GM12878 (cell line): ENCODE measurements around the gene PGR. TPM values are rescaled to one million over a fixed set of nuclear protein-coding genes. Genes with fewer than 3 reads are reported as not detected.

Source experiments
- ATAC-seq: fragments of 200-7000 bp; cut with Tn5 transposase; 3 replicates; pipeline ENCODE4 v1.9.1; 2020; ENCODE audit warnings: mild to moderate bottlenecking, moderate library complexity
- BruUV-seq: library from RNA; stranded (reverse); fragments of 400-500 nt; replicated peaks from 2 replicates; lab custom pipeline; 2021; lab: Mats Ljungman, UMichigan
- CTCF ChIA-PET: fragments of 300-600 bp; sonication (Branson Sonifier 250); formaldehyde crosslinking; extraction: SDS; loops from one replicate; lab custom pipeline; 2021; ENCODE audit warnings: inconsistent platforms; lab: Yijun Ruan, JAX
- POLR2A ChIA-PET: fragments of 350-600 bp; formaldehyde crosslinking; extraction: SDS; loops from one replicate; lab custom pipeline; 2021; ENCODE audit warnings: inconsistent platforms; lab: Charles Lee
- RAD21 ChIA-PET: fragments of 300-600 bp; sonication (Branson Sonifier 250); formaldehyde crosslinking; loops from one replicate; lab custom pipeline; 2023; ENCODE audit warnings: antibody characterized with exemption; ENCODE audit not compliant: unreplicated experiment; lab: Charles Lee
- SMC1A ChIA-PET: fragments of 300-600 bp; sonication (Branson Sonifier 250); formaldehyde crosslinking; loops from one replicate; lab custom pipeline; 2023; ENCODE audit not compliant: unreplicated experiment, uncharacterized antibody; lab: Charles Lee
- DNase-seq: peaks from one replicate; pipeline ENCODE4 v3.0.0-alpha.2; 2011; ENCODE audit warnings: low read depth, low spot score
- FAIRE-seq: peaks from 3 replicates; lab custom pipeline; 2011; peaks lifted over from hg19 to GRCh38; lab: Jason Lieb, UNC
- H2AFZ ChIP-seq: 2 replicates; pipeline ENCODE4 v1.6.0; 2011; ENCODE audit warnings: low read depth, low read length, control low read depth; ENCODE audit not compliant: control insufficient read depth
- H3K27ac ChIP-seq: 2 replicates; pipeline ENCODE4 v1.5.1; 2011; ENCODE audit warnings: control low read depth; ENCODE audit not compliant: control insufficient read depth, insufficient read depth
- H3K27me3 ChIP-seq, 2 experiments: replicated peaks in 1 of 2; 2 replicates each; pipeline versions ENCODE4 v1.6.0 to v1.6.1; 2011; ENCODE audit warnings: low read length in 1 of 2; ENCODE audit not compliant: control insufficient read depth in 2 of 2, insufficient read depth in 2 of 2
- H3K36me3 ChIP-seq, 2 experiments: 2 replicates each; pipeline ENCODE4 v1.5.1; 2011; ENCODE audit warnings: low read length in 1 of 2; ENCODE audit not compliant: control insufficient read depth in 2 of 2, insufficient read depth in 2 of 2
- H3K4me1 ChIP-seq: 2 replicates; pipeline ENCODE4 v1.6.1; 2011; ENCODE audit warnings: mild to moderate bottlenecking, low read length, moderate library complexity, mixed read lengths; ENCODE audit not compliant: control insufficient read depth, insufficient read depth
- H3K4me2 ChIP-seq: 2 replicates; pipeline ENCODE4 v1.6.0; 2011; ENCODE audit warnings: control low read depth; ENCODE audit not compliant: control insufficient read depth, insufficient read depth
- H3K4me3 ChIP-seq: fragments of 200-600 bp; sonication (generic); 2 replicates; pipeline ENCODE4 v1.5.1; 2016
- H3K79me2 ChIP-seq: 2 replicates; pipeline ENCODE4 v1.6.0; 2011; ENCODE audit warnings: low read length; ENCODE audit not compliant: control insufficient read depth, insufficient read depth
- H3K9ac ChIP-seq: 2 replicates; pipeline ENCODE4 v1.8.0; 2011; ENCODE audit warnings: low read length, control low read depth, mixed read lengths; ENCODE audit not compliant: control insufficient read depth, insufficient read depth
- H3K9me3 ChIP-seq: replicated peaks from 3 replicates; pipeline ENCODE4 v1.5.1; 2011; ENCODE audit warnings: mild to moderate bottlenecking, low read length; ENCODE audit not compliant: control insufficient read depth, insufficient read depth
- H4K20me1 ChIP-seq: 2 replicates; pipeline ENCODE4 v1.6.0; 2011; ENCODE audit not compliant: control insufficient read depth, insufficient read depth
- CREM ChIP-seq: IDR thresholded peaks from 2 replicates; pipeline ENCODE4 v1.6.1; 2014; ENCODE audit warnings: antibody characterized with exemption, low read depth
- RELA ChIP-seq: fragments of 450-650 bp; IDR thresholded peaks from 2 replicates; pipeline ENCODE4 v1.8.0; 2014; ENCODE audit warnings: borderline replicate concordance; ENCODE audit not compliant: partially characterized antibody
- SPI1 ChIP-seq: IDR thresholded peaks from 2 replicates; pipeline ENCODE4 v1.6.1; 2011; ENCODE audit warnings: low read depth, mild to moderate bottlenecking, low read length, moderate library complexity, borderline replicate concordance; ENCODE audit not compliant: insufficient read depth
- SREBF2 ChIP-seq: IDR thresholded peaks from 2 replicates; pipeline ENCODE4 v1.6.1; 2012; ENCODE audit warnings: mild to moderate bottlenecking, low read length
- WGBS: methylation state at CpG from one replicate; pipeline ENCODE4 v1.1.6; 2016; ENCODE audit warnings: low lambda C conversion rate; ENCODE audit not compliant: insufficient replicate concordance, insufficient coverage; ENCODE audit errors: missing lambda C conversion rate; 5-methylcytosine and 5-hydroxymethylcytosine counted together
- in situ Hi-C: fragments of 300-500 bp; cut with MboI; formaldehyde crosslinking; loops from 9 replicates; pipeline ENCODE4 v1.14.3; 2018; ENCODE audit warnings: mixed read lengths
- intact Hi-C: fragments of 100-400 bp; cut with micrococcal nuclease; formaldehyde crosslinking; loops from one replicate; pipeline ENCODE4 v1.14.2; 2022; ENCODE audit not compliant: unreplicated experiment
- polyA plus RNA-seq, 11 experiments: library from polyadenylated mRNA; depleted of rRNA in 4 of 11; unstranded in 6 of 11; stranded (reverse) in 5 of 11; fragments of >200 nt; fragmentation: Nextera tagmentation in 4 of 11; fragmentation: Illumina TruSeq in 1 of 11; extraction: Ambion mirVana in 4 of 11; extraction: Trizol in 1 of 11; gene quantifications; 1 replicate in 1 of 11; 2 replicates in 10 of 11; pipeline versions ENCODE4 v1.2.1 to v1.2.3, GENCODE V29; 2011 to 2016; ENCODE audit warnings: inconsistent platforms in 2 of 11, missing spikeins in 2 of 11, low read depth in 1 of 11
- total RNA-seq, 4 experiments: library from RNA; depleted of rRNA in 3 of 4; stranded (reverse); fragments of >200 nt in 3 of 4; fragmentation: Illumina TruSeq in 1 of 4; extraction: Trizol in 1 of 4; gene quantifications; 2 replicates each; pipeline versions ENCODE4 v1.2.1 to v1.2.3, GENCODE V29; 2013 to 2021
- TF ChIP-seq, protein P1 (sequence below), 3 experiments: IDR thresholded peaks in 2 of 3; conservative IDR thresholded peaks in 1 of 3; 2 replicates each; pipeline ENCODE4 v1.5.1; 2011; ENCODE audit warnings: low read depth in 3 of 3, low read length in 3 of 3, mild to moderate bottlenecking in 3 of 3, control low read depth in 2 of 3, moderate library complexity in 2 of 3, inconsistent platforms in 1 of 3, mixed read lengths in 1 of 3; ENCODE audit not compliant: control insufficient read depth in 2 of 3, insufficient read depth in 1 of 3; ENCODE audit errors: extremely low read depth in 1 of 3

PGR gene
- total and polyA plus RNA-seq, 10 of the 15 experiments (the other 5 are each of a cell fraction or from before 2014, with no cell fraction given), result 0.01 TPM; not detected in 9

DNA sequence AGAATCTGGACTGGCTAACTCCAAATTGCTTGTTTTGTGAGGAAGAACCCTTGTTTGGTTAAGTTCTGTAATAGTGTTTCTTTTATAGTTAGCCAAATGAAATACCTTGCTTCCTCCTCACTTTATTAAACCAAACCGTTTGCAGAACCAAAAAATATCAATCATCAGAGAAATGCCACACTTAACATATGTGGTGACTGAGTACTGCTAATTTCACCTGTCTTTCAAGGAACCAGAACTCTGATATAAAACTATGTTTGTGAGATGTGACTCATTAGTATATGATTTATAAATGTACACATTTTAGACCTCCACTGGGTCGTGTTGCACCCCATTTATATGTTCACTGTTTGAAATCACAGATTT lies 119.9 kb downstream of the PGR start (continued):
- TF ChIP-seq SREBF2, result no peak

DNA sequence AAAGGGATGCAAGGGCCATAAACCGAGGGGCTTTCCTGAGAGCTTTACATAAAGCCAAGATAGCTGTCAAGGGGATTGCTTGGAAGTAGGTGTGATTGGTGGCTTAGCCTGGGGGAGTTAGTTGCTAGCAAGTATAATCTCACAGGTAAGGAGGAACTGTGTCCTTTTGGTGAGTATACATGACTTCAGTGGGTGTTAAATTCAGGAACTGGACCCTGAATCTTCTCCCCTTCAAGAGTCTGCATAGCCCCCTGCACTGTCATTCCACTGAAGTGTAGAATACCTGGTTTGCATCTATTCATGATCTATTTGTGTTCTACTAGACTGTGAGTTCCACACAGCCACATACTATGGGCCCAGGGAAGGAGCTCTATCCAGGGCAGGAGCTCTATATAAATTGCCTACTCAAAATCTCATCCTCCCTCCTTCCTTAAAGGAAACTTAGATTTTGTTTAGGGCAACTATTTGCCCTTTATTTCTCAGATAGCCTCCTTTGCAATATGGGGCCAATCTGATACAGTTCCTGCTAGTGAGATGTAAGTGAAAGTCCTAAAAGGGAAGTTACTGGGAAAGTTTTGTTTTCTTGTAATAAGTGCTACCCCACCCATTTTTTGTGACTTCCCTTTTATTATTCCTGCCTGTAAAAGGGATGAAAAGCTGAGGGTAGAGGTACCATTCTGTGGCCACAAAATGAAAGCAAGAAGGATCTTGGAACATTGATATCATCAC lies 120.5 kb downstream of the PGR start:
- WGBS, result 0% methylated on average over 1 of the region's 1 CpG
- no peaks in the 10 kb centered on the region for H4K20me1 ChIP-seq
- TF ChIP-seq SPI1 (peak; percentile 35; the same call in 1 of the 2 replicates), RELA (no peak)
- ChIA-PET RAD21 (no interaction called here), SMC1A (interaction anchor here (1.4 kb wide), 1 partner anchor 11 kb away, joined by 3 read pairs; no protein-coding TSS in a partner anchor), POLR2A (no interaction called here), CTCF (interaction anchor here (0.9 kb wide), 1 partner anchor 12 kb away, joined by 3 read pairs; no protein-coding TSS in a partner anchor)
- ATAC-seq (no peak; the same call in 2 of the 3 replicates), DNase-seq (no peak), FAIRE-seq (no peak)
- intact Hi-C loops, result no loop called here
- H3K36me3 ChIP-seq, result no peaks in the 10 kb centered on the region
- H3K27ac ChIP-seq, result no peak overlapping the region
- no peaks in the 10 kb centered on the region for H3K4me1 ChIP-seq
- BruUV-seq, result no TSS peak
- H3K27me3 ChIP-seq, result no peaks in the 10 kb centered on the region
- in situ Hi-C loops, result no loop called here
- H3K79me2 ChIP-seq, result no peaks in the 10 kb centered on the region
- H3K9ac ChIP-seq, result no peak overlapping the region
- no peaks in the 10 kb centered on the region for H3K9me3 ChIP-seq
- H2AFZ ChIP-seq, result no peak overlapping the region
- no peak overlapping the region for H3K4me3 ChIP-seq
- H3K4me2 ChIP-seq, result no peak overlapping the region

DNA sequence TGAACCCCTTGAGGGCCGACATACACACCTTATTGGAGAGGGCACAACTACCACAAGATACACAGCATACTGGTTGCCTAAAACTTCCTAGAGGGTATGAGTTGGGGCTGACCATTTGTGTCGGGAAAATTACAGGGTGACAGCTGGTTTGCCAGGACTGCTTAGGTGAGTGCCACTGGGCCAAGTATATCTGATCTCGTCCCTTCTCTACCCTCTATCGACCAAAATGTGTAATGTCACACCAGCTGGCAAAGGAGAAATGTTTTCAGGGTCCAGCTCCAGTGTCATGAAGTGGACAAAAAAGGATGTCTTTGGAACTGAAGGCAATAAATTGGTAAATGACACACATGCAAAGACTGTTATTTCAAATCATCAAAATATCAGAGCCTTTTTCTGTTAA lies 126.1 kb downstream of the PGR start:
- no peak overlapping the region for H3K27ac ChIP-seq
- WGBS, result 20% methylated on average over 4 of the region's 4 CpGs
- DNase-seq, result no peak
- no peaks in the 10 kb centered on the region for H3K79me2 ChIP-seq
- ChIA-PET POLR2A (no interaction called here), CTCF (interaction anchor here (0.7 kb wide), 1 partner anchor 137 kb away, joined by 3 read pairs; no protein-coding TSS in a partner anchor), RAD21 (no interaction called here), SMC1A (interaction anchor here (1.4 kb wide), 1 partner anchor 427 kb away, joined by 4 read pairs; no protein-coding TSS in a partner anchor)
- H3K4me3 ChIP-seq, result no peak overlapping the region
- TF ChIP-seq, protein P1, sequence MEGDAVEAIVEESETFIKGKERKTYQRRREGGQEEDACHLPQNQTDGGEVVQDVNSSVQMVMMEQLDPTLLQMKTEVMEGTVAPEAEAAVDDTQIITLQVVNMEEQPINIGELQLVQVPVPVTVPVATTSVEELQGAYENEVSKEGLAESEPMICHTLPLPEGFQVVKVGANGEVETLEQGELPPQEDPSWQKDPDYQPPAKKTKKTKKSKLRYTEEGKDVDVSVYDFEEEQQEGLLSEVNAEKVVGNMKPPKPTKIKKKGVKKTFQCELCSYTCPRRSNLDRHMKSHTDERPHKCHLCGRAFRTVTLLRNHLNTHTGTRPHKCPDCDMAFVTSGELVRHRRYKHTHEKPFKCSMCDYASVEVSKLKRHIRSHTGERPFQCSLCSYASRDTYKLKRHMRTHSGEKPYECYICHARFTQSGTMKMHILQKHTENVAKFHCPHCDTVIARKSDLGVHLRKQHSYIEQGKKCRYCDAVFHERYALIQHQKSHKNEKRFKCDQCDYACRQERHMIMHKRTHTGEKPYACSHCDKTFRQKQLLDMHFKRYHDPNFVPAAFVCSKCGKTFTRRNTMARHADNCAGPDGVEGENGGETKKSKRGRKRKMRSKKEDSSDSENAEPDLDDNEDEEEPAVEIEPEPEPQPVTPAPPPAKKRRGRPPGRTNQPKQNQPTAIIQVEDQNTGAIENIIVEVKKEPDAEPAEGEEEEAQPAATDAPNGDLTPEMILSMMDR (IDR thresholded peaks at IDR 0.05 in 2 of 3, conservative IDR thresholded peaks at IDR 0.05 in 1 of 3; ENCODE audit: control insufficient read depth in 2 of 3, extremely low read depth in 1 of 3, insufficient read depth in 1 of 3, low read depth in 3 of 3, low read length in 3 of 3), result peak in 2 of 3 experiments; percentile 25 to 46; a peak in 3 of 6 replicates
- no peak for TF ChIP-seq CREM
- in situ Hi-C loops (no loop called here), intact Hi-C loops (no loop called here)
- H3K4me2 ChIP-seq, result no peak overlapping the region
- no peak overlapping the region for H3K9ac ChIP-seq
- H2AFZ ChIP-seq, result no peak overlapping the region
- no peaks in the 10 kb centered on the region for H3K36me3 ChIP-seq
- H3K9me3 ChIP-seq, result no peaks in the 10 kb centered on the region
- FAIRE-seq, result no peak
- ATAC-seq, result peak; percentile 94
- BruUV-seq, result no TSS peak
- H3K27me3 ChIP-seq, result no peaks in the 10 kb centered on the region; a peak in 1 of 4 replicates
- H4K20me1 ChIP-seq, result no peaks in the 10 kb centered on the region
- H3K4me1 ChIP-seq, result no peaks in the 10 kb centered on the region
